DMS79 treated with DMSO at 0.1 percent for 48 hours (cell line): ENCODE measurements around the gene MAST4.

Experiments used
- DNase-seq: peaks from one replicate; lab custom pipeline; 2025; lab: John Stamatoyannopoulos, UW

The MAST4 gene

DNA sequence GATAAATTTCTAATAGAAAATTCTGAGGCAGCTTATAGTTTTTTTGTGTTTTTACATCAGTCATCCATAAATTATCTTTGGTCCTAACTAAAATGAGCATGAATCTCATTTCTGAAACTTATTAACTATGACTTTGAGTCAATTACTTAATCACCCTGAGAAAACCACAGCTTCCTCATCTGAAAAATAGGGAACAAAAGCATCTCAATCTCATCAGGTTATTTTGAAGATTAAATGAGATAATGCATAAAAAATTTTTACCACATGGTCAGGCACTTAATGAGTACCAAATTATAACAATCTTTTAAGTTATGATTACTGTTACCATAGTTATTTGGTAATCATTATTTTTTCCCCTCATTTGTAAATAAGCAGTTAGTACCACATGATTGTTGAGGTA is 279.1 kb downstream of the MAST4 start:
- DNase-seq: no peak

DNA sequence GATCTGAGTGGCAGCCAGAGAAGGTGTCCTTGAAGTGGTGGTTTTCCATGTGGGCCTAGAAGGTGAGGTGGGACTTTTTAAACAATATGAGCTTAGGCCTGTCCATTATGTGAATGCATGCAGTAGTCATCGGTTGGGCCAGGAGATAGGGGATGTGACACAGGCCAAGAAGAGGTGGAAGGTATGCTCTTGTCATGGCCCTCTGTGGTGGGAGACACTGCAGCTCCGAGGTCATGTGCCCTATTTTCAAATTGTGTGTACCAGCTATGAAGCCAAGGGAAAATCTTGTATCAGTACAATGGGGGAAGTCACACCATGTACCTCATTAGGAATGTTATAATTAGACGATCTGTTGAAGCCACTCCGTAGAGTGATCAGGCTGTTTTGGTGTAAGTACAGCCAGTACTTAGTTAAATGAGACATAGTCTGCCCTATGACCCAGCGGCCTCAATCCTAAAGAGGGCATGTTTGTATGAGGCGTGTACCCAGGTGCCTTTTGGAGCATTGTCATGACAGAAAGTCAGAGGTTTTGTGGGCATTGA is 280.1 kb downstream of the MAST4 start:
- DNase-seq: no peak

DNA sequence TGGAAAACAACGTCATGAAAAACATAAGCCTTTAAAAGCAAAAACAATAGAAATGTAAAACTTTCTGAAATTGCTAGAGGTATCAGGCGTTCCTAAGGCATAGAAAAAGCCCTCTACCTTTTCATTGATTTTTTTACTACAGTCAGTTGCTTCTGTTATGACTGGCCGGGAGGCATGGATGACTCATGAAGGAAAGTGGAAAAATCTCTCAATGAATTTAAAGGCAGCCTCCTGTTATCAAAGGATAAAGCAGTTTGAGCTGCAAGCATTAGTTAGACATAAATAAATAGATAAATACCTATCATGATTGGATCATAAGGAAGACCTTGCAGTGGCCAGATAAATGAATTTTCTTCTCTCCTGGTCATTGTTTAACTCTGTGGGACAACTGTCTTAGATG is 281.6 kb downstream of the MAST4 start:
- no peak for DNase-seq

DNA sequence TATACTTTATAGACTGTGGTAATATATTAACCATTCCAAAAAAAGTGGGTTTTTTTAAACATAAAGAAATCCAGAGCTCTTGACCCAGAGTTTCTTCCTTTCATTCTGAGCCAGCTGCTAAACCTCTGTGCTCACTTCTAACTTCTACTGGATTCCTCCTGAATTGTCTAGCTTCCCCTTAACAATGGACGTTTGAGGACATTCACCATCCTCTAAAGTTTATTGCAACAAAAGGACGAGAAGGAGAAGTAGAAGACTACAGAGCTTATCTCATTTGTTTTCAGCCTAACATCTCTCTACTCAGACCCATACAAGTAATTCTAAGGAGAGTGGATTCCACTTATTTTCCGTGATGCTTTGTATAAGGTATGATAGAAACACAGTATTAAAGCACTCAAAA is 284.2 kb downstream of the MAST4 start:
- DNase-seq: no peak

DNA sequence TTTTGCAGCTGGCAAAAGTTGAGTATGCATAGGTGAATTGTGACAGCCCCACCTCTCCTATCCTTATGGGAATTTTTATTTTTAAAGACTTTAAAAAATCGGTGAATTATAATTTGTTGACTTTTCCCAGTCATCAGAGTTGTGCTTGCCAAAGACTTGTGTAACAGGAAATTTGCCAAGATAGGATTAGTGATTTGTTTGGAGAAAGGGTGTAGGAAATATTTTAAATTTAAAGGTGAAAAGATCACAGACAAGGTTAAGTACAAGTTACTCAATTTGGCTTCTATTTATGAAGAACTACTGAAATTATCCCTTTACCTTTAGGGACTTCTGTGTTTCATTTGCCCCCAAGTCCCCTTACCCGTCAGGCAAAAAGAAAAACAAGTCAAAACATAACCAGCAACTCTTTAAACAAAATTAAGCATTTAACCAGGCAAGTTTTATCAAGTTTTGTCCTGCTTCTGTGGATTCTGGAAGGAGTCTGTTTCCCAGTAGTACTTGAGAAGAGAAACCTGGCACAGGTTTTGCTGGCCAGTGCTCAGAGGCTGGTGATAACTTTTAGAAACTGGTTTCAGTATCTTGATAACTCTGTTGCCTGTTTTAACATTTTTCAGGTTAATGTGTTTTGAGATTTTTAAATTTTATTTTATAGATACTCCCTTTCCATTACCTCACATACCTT is 285.4 kb downstream of the MAST4 start:
- no peak for DNase-seq

DNA sequence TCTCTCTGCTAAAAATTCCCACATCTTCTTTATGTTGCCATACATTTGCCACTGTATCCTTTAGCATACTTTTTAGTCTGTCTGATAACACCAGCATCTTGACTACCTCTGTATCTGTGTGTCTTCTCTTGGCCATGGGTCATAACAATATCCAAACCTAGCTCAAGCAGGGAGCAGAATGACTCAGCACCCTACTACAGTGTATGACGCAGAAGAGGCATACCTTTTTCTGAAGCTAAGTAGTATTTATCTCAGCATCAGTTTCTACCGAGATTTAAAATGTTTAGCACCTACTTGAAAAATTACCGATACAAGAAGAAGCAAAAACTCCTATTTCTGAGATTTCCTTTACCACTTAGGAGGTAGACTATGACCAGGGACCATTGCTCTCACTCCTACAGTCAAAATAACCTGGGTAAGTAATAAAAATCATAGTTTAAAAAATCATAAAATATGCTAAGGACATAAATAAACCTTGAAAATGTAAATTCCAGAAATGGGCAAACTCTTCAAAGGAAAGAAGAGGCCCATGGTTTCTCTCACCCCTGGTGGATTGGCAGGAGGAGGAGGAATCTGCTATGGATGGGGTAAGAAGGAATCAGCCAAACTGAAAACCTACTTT is 286.5 kb downstream of the MAST4 start:
- DNase-seq: no peak

DNA sequence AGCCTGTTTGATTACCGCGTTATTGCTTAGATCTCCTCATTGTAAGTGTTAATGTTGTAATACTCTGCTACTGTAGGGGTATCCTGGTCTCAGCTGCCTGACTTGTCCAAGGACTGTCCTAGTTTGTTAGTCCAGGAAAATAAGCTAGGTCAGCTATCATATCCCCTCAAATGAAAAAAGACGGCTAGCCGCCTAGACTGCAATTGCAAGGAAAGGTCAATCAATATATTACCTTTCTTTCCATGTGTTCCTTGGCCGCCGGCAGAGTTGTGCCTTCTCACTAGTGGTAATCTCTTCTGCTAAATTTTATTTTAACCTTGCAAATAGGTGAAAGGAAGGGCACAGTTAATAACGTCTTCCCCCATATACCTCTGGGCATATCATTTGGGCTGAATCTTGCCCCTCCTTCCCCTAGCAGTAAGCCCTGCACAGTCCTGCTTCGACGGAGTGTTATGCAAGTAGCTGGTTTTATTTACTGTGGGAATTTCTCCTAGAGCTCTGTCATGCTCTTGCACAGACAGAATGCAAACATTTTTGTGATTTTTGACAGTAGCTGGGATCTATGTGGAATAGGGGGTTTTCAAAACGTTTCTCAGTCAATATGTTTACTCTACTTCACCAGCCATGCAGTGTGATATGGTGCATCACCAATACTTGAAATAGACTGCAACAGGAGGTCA is 288.5 kb downstream of the MAST4 start:
- DNase-seq: no peak

DNA sequence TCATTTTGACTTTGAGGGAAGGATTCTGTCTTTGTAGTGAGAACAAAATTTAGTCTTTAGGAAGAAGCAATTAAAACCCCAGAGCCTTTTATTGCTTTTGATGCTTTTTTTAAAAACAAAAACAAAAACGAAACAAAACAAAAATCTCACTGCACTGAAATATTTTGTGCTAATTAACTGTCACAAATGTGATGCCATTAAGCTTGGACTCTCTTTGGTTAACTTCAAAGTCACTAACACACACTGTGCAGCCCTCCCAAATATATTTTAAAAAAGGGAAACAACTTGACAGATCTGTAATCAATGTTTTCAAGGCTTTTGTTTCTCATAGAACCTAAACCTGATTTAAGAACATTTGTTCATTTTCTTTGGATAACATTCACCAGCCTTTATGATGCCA is 290.7 kb downstream of the MAST4 start:
- no peak for DNase-seq

DNA sequence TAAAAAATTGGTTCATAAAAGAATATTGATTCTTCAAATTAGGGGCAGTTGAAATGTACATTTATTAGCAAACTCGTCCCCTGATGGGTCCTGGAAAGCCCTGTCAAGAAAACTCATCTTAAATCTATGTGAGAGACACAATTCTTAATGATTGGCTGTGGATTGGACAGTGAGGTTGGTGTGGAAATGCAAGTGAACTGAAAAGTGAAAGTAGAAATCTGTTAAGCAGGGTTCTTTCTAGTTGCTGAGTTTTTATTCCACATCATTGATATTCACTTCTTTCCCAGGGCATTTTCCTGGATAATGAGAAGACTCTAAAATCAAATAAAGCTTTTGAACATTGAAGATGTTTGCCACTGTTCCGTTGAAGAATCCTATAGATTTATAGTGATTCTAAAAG is 292.4 kb downstream of the MAST4 start:
- no peak for DNase-seq

DNA sequence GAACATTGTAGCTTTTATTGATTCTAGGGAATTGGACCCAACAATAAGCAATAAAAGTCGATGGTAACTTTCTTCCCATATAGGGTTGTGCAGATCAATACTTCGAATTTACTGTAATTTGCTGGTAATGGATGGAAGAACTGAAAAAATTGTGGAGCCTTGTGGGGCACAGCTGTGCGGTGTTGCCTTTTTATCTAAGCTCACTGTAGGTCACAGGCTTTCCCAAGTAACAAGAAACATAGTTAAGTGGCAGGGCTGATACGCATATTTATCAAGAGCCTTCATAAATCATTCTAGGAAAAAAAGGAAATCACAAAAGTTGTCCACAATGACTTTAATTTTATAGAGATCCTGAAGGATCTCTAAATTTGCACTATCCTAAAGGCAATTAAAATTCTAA is 292.9 kb downstream of the MAST4 start:
- DNase-seq: no peak

DNA sequence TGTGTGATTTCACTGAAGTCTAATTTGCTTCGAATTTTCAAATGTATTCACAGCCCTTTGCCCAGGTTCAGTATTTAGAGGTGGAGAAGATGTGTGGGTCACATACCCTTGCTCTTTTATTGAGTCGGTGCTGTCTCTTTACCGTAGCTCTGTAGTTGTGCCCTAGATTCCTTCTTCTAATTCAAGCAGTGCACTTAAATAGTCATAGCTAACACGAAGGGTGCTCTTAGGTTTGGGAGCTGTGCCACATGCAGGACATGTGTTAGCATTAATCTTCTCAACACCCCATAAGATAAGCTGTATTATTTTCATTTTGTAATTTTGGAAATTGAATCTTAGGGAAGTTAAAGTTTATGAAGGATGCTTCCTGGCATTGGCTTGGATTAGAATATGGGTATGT is 293.3 kb downstream of the MAST4 start:
- no peak for DNase-seq

DNA sequence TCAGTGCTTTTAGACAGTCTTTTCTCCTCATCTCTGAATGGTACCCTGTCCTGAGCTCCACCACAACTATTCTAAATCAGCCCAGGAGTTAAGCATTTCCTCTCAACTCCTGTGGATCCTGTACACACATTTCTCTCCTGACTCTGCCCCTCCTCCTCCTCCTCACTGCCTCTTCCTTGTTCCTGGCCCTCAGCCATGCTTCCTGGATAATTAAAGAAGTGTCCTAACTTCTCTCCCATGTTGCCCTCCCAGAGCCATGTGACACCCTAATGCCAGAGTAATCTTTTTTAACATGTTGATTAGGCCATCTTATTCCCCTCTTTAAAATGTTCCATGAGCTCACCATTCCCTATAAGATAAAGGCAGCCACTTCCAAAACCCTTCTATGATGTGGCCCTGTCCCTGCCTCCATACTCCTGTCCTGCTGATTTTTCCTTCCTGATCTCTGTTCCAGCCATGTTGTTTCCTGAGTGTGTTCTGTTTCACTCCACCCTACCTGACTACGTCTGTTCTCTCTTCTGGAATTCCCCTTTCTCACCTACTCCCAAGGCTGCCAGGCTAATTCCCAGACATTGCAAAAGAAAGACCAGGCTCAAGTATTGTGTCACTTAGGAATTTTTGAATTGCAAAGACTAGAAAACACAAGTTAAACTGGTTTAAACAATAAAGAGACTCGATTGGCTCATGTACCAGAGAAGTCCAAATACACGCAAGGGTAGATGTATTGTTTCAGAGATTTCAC is 295.2 kb downstream of the MAST4 start:
- DNase-seq: no peak

DNA sequence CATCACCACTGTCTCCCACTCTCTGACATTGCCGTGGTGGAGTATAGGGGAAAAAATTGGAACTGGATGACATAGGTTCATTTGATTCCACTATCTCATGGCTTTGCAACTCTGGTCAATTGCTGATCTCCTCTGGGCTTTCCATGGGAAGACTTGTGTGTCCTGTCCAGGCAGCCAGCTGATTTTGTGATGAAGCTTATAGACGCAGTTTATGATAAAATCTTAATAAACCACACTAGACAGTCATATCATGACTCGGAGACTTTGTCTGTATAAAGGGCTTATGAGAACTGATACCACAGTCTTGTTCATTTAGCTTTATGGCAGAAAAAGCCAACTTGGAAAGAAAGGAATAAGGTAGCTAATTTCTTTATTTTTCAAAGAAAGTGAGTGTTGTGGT is 296.5 kb downstream of the MAST4 start:
- DNase-seq: no peak

DNA sequence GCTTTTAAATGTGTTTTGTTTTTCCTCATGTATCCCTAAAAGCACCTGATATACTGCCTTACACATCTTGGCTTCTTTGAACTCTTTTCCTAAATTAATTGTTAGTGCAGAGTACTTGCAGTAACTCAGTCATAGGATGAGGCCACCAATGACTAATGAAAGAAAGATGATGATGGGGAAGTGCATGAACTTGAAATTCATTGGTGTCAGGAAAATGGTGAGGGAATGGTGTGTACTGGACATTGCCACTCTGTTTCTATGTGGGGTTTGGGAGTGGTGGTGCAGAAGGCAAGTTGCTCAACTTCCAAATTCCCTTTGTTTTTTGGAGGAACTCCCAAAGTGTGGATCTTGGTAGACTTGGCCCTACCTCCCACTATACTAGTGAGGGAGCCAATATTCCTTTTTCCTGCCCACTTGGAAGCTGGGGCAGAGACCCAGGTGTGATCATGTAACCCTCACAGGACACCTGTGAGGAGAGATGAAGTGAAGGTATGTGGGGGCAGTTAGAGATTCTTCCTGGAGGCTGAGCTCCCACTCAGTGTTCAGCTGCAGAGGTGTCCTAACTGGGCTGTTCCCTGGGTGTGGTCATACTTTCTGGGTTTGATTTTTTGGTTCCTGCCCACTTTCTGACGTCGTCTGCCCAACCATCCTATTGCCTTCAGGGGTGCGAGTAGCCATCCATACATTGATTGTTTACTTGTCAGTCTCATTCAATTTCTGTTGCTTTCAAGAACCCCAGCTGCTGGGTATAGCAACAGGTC is 298.5 kb downstream of the MAST4 start:
- DNase-seq: no peak

DNA sequence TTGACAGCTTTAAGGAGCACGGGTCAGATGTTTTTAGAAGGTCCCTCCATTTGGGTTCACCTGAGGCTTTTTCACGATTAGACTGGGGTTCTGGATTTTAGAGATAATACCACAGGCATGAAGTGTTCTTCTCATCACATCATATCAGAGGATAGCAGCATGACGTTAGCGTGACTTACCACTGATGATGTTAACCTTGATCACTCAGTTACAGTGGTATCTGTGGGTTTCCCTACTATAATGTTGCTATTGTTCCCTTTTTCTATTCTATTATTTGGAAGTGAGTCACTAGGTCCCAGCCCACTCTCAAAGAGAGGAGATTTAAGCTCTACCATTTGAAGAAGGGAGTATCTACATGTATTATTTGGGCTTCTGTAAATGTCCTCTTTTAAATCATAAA is 300.0 kb downstream of the MAST4 start:
- DNase-seq: no peak

DNA sequence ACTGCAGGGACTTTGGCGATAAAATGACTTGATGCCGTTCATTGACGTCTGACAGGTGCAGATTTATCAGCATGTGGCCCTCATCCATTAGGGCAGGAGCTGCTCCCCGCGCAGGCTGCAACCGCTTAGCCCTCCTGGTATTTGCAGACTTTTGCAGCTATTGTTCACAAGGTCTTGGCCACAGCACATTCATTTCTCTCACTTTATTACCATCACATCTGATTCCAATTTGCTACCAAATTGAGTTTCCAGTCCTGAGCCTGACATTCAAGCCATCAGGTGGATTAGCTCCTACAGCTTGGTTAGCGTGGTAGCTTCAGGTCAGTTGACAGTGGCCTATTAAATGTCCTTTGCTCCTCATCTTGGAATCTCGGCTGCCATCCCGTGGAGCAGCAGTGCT is 301.2 kb downstream of the MAST4 start:
- DNase-seq: no peak

DNA sequence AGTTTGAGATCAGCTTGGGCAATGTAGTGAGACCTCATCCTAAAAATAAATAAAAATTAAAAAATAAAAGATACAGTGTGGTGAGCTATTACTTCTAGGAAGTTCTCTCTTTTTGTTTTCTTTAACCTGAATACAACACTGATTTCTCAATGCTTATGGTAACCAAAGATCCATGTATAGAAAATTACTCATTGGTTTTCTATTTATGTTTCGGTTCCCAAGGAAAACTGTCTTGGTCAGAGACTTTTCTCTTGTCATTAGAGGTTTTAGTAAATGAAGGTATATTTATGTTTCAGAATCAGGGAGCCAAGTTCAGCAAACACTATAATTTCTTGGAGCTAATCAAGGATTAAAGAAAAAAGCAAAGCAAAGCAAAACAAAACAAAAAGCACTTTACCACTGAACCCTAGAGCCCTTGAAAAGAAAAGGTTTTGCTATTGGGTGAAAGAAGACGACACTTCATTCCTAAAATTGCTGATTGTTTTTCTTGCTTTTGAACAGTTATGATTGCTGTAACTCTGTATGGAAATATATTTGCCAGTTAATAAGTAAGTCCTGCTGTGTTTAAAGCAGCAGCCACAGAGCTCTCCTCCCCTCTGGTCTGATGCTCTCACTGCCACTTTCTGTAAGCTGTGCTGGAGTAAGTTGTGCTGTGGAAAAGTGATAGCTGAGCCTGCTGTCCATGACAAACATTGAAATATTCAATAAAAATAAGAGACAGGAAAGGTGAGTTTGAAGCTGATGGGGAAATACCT is 302.2 kb downstream of the MAST4 start:
- DNase-seq: no peak

DNA sequence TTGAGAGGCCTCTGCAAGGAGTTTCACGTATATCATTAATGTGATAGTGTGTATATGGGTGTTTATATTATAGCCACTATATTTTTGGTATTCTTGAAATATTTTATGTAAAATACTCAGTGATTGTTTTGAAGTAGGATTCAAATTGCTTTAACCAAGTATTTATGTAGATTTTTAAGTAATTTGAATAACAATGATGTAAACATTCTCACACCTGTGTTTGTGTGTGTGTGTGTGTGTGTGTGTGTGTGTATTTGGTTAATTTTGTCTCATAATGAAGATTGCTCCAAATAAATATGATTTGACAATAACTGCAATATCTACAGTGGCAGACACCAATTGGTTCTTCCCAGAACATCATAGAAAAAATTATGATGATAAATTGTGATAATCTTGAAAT is 307.0 kb downstream of the MAST4 start:
- no peak for DNase-seq

DNA sequence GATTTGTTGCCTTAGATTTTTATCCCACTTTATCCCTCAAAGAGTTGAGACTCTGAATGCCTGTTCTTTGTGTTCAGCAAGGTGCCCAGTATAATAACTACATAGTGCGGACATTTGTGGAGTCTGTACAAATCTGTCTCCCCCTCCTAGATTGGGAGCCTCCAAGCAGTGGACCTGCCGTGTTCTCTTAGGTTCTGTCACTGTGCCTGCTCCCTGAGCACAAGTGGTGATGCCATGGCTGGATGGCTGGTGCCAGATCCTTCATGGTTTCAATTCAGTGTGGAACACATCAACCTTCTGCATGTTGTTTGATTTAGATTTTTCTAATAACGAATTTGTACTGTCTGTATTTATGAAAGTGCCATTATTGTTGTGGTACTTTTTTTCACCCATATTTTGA is 307.5 kb downstream of the MAST4 start:
- DNase-seq: no peak

DNA sequence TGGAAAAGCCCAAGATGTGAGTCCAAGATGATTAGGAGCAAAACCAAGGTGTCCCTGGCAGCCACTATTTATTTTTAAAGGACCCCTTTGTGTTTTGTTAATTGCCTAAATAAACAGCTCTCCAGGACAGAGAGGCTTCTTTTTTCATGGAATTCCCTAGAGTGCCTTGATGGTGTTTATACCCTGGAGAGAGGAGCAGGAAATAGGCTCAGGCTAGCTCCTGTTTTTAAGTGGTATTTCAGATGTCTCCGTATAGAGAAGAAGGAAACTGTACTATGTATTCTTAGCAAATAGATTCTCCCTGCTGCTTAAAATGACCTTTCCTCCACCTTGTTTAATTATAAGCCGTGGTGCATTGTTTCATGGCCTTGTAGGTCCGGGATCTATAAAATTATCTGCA is 308.0 kb downstream of the MAST4 start:
- DNase-seq: no peak

DNA sequence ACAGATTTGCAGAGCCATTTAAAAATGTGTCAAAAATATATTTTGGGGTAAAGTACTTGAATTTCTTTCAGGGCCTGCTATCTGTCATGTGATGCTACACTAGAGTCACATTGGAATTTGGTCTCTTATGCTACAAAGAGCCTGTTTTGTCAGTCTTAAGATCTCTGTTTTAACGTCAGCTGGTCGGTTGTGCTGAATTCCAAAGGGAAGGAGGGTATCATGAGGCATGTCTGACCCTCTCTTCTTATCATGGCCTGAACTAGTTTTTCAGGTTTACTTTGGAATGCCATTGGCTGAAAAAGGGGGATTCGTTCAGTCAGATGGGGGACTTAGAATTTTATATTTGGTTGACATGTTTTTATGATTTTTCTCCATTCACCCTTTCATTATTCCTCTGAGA is 309.8 kb downstream of the MAST4 start:
- DNase-seq: no peak
